GOT3 (cell line): ENCODE data around the gene DNM2.
"Not testable (repeated sequence)": the region's sequence is repeated elsewhere in the genome, so short reads cannot be mapped to it uniquely, and the experiment has no call there.

Source experiments
- DNase-seq: peaks from one replicate; lab custom pipeline; 2025; ENCODE audit warnings: mixed read lengths; lab: John Stamatoyannopoulos, UW

DNM2 gene

GRCh38 chr19:10752237-10752912, 34.5 kb downstream of the DNM2 start:
- DNase-seq = no peak

DNA sequence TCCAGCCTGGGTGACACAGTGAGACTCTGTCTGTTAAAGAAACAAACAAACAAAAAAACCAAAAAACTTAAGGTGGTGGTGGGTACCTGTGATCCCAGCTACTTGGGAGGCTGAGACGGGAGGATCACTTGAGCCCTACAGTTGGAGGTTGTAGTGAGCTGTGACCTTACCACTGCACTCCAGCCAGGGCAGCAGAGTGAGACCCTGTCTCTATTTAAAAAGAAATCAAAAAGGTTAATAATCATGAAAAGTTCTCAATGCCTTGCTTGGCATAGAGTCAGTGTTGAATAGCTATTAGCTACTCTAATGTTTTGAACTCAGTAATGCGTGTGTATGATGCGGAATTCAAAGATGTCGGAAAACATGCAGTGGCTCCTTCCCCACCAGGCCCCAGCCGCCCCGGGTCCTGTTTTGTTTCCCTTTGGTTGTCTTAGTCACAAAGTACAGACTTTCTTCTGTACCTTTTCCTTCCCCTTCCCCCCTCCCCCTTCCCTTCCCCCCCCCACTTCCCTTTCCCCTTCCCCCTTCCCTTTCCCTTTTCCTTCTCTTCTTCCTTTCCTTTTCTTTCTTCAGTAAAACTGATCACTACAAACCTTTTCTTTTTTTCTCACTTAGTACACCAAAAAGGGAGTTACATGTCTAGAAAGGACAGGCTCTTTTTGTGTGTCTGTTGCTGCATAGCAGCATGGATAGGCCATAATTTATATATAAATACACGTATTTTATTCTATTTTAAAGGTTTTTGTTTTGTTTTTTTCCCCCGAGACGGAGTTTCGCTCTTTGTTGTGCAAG, 35.2 kb downstream of the DNM2 start:
- no peak for DNase-seq

DNA sequence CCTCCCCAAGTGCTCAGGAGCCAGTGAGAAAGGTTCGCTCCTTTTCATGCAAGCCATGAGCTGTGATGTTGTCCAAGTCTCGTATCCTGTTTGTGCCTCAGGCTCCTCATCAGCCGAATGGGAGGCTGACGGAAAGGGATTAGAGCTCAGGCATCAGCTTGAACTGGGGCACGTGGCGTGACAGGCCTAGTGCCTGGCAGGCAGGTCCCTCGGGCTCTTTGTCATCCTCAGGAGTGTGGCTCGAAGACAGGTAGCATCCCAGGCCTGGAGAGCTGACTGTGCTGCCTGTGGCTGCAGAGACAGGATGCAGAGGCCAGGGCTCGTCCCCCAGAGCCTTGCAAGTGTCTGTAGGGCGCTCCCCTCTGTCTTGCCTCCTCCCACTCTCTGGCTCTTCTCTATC, 38.5 kb downstream of the DNM2 start:
- no peak for DNase-seq

DNA sequence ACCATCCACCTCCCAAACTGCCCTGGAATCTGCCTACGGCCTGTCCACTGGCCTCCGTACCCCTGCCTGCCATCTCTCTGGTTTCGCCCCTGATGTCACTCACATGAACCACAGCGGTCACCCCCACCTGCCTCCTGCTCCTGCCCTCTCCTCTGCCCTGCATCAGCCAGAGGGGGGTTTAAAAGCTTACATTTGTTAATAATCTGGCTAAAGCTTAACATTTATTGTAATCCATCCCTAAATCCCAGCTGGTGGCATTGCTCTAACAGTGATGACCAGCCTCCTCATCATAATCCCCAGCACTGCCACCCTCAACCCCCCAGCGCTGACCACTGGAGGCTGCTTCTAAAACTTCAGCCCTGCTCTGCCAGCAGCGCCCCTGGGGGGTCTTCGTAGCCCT, 38.9 kb downstream of the DNM2 start:
- DNase-seq = no peak

DNA sequence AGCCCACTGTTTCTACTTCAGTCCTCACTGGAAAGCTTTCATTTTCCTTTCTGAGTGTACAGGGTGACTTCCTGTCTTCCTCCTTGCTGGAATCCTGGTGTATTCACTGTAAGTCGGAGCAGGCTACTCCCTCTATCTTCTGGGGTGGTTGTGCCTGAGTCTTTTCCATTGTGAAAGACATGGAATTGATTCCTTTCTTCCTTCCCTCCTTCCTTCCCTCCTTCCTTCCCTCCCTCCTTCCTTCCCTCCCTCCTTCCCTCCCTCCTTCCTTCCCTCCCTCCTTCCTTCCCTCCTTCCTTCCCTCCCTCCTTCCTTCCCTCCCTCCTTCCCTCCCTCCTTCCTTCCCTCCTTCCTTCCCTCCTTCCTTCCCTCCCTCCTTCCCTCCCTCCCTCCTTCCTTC, 40.2 kb downstream of the DNM2 start:
- DNase-seq = not testable (repeated sequence)

DNA sequence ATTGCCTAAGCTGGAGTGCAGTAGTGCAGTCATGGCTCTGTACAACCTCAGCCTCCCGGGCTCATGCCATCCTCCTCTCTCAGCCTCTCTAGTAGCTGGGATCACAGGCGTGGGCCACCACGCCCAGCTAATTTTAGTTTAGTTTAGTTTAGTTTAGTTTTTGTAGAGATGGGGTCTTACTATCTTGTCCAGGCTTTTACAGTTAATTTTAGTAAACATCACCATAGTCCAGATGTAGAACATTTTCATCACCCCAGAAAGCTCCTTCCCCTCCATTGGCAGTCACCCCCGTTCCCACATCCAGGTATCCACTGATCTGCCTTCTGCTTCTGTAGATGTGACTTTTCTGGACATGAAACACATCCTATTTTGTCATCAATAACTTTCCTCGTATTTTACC, 41.1 kb downstream of the DNM2 start:
- no peak for DNase-seq

DNA sequence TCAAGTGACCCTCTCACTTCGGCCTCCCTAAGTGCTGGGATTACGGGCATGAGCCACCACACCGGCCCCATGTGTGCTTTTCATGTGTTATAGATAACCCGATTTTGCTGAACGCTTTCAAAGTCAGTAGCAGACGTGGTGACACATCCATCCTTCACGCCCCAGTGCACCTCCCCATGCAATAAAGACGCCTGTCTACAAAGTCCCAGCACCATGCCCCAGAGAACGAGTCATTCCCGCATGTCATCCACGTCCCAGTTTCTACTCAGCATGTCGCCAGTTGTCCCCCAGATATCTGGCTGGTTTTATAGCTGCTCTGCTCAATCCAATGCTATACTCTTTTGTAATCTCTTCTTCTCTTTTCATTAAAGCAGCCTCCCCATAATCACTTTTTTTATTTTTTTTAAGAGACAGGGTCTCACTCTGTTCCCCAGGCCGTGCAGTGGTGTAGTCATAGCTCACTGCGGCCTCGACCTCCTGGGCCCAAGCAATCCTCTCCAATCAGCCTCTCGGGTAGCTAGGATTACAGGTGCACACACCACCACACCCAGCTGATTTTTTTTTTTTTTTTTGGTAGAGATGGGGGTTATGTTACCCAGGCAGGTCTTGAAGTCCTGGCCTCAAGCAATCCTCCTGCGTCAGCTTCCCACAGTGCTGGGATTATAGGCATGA, 42.5 kb downstream of the DNM2 start:
- no peak for DNase-seq

DNA sequence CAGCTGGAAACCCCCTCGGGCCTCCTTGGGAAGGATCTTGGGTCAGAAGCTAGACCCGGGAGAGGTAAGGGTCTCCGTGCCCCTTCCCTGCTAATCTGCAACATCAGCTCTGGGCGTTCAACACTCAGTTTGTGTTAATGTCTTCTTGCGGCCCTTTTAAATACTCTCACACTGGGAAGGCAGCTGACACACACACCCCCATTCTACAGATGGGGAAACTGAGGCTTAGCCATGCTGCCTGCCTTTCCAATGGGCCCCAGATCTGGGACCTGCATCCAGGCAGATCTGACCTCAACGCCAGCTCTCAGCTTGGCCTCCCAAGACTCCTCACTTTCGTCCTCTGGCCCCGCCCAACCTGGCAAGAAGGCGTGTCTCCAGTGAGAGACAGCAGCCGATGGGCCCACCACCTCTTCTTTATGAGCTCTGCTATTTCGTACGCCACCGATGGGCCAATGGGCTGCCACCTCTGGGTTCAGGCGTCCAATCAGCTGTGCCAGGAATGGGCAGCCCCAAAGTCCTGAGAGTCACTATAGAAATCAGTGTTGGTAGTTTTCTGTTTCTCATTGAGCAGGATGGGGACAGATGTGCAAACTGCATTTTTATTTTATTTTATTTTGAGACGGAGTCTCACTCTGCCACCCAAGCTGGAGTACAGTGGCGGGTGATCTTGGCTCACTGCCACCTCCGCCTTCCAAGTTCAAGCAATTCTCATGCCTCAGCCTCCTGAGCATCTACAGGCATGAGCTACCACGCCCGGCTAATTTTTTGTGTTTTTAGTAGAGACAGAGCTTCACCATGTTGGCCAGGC, 43.8 kb downstream of the DNM2 start:
- no peak for DNase-seq

- DNase-seq = no peak
These were observed 44.8 kb downstream of the DNM2 start for GRCh38 chr19:10762656-10763055.

DNA sequence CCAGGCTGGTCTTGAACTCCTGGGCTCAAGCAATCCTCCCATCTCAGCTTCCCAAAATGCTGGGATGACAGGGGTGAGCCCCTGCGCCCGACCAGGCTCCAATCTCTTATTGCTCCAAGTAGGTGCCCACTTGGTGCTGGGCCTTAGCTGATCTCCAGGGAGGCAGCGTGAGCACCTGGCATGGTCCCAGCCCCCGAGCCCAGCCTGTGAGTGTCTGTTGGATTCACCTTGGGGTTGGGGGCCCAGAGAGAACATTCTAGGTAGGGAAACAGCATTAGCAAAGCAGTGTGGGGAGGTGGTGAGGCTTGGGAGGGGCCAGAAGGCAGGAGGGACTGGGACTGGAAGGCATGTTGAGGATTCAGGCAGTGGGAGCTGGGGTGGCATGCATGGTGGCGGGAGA, 45.5 kb downstream of the DNM2 start:
- DNase-seq = no peak

- DNase-seq = no peak
These were observed 46.0 kb downstream of the DNM2 start for GRCh38 chr19:10763828-10764339.

DNA sequence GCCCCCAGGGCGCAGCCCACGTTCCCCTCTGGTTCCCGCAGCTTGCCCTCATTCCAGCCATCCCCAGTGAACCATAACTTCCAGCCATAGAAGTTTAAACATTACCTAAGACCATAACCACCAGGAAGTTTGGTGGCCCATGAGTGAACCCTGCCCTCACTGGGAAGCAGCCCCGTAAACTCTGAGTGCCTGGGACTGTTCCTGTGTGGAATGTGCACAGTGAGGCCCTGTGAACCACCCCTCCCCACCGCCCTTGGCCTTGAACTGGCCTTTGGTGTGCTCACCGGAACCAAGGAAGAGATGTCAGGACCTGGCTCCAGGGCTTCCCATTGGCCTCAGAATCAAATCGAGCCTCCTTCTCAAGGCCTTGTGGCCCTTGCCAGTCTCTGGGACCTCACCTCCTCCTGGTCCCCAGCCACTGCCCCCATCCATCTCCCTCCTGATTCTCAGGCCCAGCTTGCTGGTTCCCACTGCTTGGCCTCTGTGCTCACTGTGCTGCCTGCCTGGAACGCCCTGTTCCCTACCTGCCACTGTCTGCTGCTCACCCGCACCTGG, 46.5 kb downstream of the DNM2 start:
- no peak for DNase-seq

DNA sequence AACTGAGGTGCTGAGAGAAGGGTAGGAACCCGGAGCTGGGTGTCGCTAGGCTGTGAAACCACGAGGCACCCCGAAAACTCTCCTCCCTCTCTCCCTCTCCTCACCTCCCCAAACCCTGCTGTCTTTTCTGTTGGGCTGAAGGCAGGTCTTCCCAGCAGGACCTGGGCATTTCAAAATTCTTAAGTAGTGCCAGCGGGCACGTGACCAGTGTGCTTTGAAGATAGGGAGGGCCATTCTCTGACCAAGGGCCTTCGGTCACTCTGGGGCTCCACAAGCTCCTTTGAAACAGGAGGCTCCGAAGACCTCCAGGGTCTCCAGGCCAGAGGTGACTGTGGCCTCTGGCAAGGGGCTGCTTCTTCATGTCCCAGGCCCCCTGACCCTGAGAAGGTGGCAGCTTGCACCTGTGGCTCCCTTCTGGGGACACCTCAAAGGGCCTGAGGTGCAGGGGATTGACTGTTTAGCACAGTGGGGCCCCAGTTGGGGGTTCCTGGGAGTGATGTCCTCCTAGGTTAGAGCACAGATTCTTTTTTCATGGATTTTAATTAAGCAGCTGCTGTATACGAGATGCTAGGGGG, 48.3 kb downstream of the DNM2 start:
- no peak for DNase-seq

DNA sequence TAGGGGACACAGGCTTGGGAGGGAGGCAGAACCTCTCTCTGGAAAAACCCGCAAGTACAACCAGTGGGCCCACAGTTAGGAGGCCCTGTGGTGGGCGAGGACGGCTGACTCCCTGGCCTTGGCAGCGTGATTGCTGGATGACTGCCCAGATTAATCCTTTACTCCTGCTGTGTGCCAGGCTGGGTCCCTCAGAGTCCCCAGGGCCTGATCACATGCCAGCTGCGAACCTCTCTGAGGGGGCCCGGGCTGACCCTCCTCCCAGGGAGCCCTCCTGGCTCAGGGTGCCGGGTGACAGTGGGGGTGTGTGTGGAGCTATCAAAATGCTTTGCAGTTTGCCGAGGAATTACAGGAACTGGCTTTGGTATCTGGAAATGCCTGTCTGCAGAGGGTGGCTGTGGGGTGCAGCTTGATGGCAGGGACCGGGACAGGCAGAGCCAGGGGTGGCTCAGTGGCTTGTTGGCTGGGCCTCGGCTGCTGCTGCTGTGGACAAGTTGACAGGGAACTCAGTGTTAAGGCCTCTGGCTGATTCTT, 48.9 kb downstream of the DNM2 start:
- no peak for DNase-seq

DNA sequence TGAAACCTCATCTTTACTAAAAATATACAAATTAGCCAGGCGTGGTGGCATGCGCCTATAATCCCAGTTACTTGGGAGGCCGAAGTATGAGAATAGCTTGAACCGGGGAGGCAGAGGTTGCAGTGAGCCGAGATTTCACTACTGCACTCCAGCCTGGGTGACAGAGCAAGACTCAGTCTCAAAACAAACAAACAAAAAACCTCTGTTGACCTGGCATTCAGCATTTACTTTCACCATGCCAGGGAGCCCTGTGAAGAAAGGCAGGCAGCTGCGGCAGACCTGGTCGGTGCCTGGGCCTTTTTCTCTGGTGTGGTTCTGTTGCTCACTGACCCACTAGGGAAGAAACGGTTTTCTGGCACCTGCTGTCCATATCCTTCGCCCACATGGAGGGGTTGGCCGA, 49.8 kb downstream of the DNM2 start:
- no peak for DNase-seq

DNA sequence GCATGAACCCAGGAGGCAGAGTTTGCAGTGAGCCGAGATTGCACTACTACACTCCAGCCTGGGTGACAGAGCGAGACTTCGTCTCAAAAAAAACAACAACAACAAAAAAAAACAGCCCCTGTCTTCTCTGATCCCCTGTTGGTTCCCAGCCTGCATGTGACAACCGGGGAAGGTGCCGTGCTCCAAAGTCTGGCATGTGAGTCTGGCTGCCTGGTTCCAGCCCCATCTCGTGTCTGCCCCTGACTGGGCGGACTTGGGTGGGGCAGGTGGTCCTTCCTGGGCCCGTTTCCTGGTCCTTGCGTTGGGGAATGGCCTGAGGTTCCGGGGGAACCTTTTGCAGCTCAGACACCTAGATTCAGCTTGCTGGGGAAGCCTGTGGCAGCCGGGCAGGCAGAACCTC, 50.5 kb downstream of the DNM2 start:
- DNase-seq = no peak

GRCh38 chr19:10768936-10769335, 51.1 kb downstream of the DNM2 start:
- DNase-seq = no peak

DNA sequence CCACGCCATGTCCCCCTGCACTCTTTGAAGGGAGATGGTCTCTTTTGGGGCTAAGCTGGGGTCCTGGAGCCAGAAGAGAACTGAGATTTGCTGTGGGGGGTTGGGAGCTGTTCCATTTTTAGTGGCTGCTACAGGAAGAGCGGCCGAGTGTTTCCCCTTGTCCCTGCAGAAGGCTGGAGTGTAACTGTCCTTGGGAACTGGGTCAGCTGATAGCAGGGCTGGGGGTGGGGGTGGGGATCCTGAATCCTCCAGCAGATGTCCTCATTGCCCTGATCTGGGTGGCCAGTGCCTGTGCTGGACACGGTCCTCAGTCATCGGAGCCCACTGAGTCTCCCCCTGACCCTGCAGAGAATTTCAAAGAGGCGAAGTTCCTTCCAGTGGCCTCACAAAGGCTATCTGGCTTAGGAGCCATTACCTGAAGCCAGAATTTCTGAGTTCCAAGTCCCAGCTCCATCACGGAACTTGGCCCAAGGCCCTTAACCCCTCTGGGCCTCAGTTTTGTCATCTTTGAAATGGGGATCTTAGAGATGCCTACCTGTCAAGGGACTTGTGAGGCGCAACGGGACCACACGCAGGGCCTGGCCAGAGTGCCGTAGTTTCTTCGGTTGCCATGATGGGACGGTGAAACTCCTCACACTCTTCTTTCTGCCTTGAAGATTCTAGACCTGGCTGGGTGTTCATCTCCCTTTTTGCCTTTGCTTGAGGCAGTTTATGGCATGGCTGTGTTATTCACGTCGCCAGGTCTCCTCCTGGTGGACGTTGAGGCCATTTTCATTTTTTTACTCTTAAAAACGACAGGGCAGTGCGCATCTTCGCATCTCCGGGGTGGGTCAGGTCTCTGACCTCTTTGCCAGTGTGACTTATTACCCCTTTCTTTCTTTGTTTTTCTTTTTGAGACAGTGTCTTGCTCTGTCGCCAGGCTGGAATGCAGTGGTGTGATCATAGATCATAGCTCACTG, 51.9 kb downstream of the DNM2 start:
- DNase-seq = no peak

GRCh38 chr19:10773969-10774368, 56.1 kb downstream of the DNM2 start:
- DNase-seq = no peak

DNA sequence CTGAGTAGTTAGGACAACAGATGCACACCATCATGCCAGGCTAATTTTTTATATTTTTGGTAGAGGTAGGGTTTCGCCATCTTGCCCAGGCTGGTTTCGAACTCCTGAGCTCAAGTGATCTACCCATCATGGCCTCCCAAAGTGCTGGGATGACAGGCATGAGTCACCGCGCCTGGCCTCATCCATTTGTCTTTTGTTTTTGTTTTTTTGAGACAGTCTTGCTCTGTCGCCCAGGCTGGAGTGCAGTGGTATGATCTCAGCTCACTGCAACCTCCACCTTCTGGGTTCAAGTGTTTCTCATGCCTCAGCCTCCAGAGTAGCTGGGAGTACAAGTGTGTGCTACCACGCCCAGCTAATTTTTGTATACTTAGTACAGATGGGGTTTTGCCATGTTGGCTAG, 57.0 kb downstream of the DNM2 start:
- no peak for DNase-seq
